HEK293 (cell line): ENCODE data around the gene DCAF7.

Experiments
- CTCF ChIA-PET: fragments of 350-600 bp; formaldehyde crosslinking; extraction: SDS; loops from one replicate; lab custom pipeline; 2021; ENCODE audit warnings: antibody characterized with exemption; lab: Yijun Ruan, JAX
- POLR2A ChIA-PET: fragments of 300-600 bp; formaldehyde crosslinking; extraction: SDS; loops from one replicate; lab custom pipeline; 2020; ENCODE audit warnings: antibody characterized with exemption, inconsistent platforms; lab: Yijun Ruan, JAX
- H3K27ac ChIP-seq: fragments of 200-500 bp; sonication (Bioruptor generic); 2 replicates; pipeline ENCODE4 v1.5.1; 2014; ENCODE audit warnings: low read depth, low read length, control low read depth, inconsistent platforms; ENCODE audit errors: extremely low read depth
- H3K36me3 ChIP-seq, 2 experiments: fragments of 200-500 bp in 1 of 2; sonication (Bioruptor generic) in 1 of 2; 1 replicate in 1 of 2; 2 replicates in 1 of 2; pipeline ENCODE4 v1.5.1; 2014 to 2017; ENCODE audit warnings: inconsistent platforms in 2 of 2, low read length in 2 of 2; ENCODE audit not compliant: control insufficient read depth in 2 of 2, insufficient read depth in 1 of 2
- H3K4me1 ChIP-seq: fragments of 200-500 bp; sonication (Bioruptor generic); 2 replicates; pipeline ENCODE4 v1.5.1; 2014; ENCODE audit warnings: mild to moderate bottlenecking, low read length, inconsistent platforms; ENCODE audit not compliant: control insufficient read depth, insufficient read depth
- H3K4me3 ChIP-seq: 2 replicates; pipeline ENCODE4 v1.5.1; 2011; ENCODE audit warnings: low read depth, mild to moderate bottlenecking, control low read depth, low read length, moderate library complexity
- H3K9me3 ChIP-seq: fragments of 200-500 bp; sonication (Bioruptor generic); 2 replicates; pipeline ENCODE4 v1.5.1; 2014; ENCODE audit warnings: low read depth, low read length, inconsistent platforms; ENCODE audit not compliant: control insufficient read depth, insufficient read depth
- BCL11A ChIP-seq: fragments of 450-650 bp; formaldehyde crosslinking; IDR thresholded peaks from 2 replicates; pipeline ENCODE4 v1.5.1; 2016; ENCODE audit warnings: low read depth, missing biosample characterization, missing genetic modification characterization
- GLIS1 ChIP-seq: fragments of 450-650 bp; formaldehyde crosslinking; IDR thresholded peaks from 2 replicates; pipeline ENCODE4 v1.5.1; 2016; ENCODE audit warnings: missing biosample characterization, missing genetic modification characterization
- OVOL3 ChIP-seq: fragments of 450-650 bp; formaldehyde crosslinking; IDR thresholded peaks from 2 replicates; pipeline ENCODE4 v1.5.1; 2016; ENCODE audit warnings: missing biosample characterization, missing genetic modification characterization
- PRDM4 ChIP-seq: fragments of 450-650 bp; formaldehyde crosslinking; IDR thresholded peaks from 2 replicates; pipeline ENCODE4 v1.5.1; 2017; ENCODE audit warnings: missing biosample characterization, missing genetic modification characterization
- RBAK ChIP-seq: fragments of 450-650 bp; formaldehyde crosslinking; IDR thresholded peaks from 2 replicates; pipeline ENCODE4 v1.5.1; 2016; ENCODE audit warnings: missing biosample characterization, missing genetic modification characterization
- SP2 ChIP-seq: fragments of 450-650 bp; formaldehyde crosslinking; IDR thresholded peaks from 2 replicates; pipeline ENCODE4 v1.5.1; 2016; ENCODE audit warnings: missing biosample characterization, missing genetic modification characterization
- SP3 ChIP-seq: fragments of 450-650 bp; formaldehyde crosslinking; IDR thresholded peaks from 2 replicates; pipeline ENCODE4 v1.5.1; 2016; ENCODE audit warnings: missing biosample characterization, missing genetic modification characterization
- ZBTB20 ChIP-seq: fragments of 450-650 bp; formaldehyde crosslinking; IDR thresholded peaks from 2 replicates; pipeline ENCODE4 v1.5.1; 2016; ENCODE audit warnings: missing biosample characterization, missing genetic modification characterization
- ZNF121 ChIP-seq: fragments of 450-650 bp; formaldehyde crosslinking; IDR thresholded peaks from 2 replicates; pipeline ENCODE4 v1.5.1; 2016; ENCODE audit warnings: missing biosample characterization, missing genetic modification characterization
- ZNF133 ChIP-seq: fragments of 450-650 bp; formaldehyde crosslinking; IDR thresholded peaks from 2 replicates; pipeline ENCODE4 v1.5.1; 2016; ENCODE audit warnings: missing biosample characterization, missing genetic modification characterization
- ZNF394 ChIP-seq: fragments of 450-650 bp; formaldehyde crosslinking; IDR thresholded peaks from 2 replicates; pipeline ENCODE4 v1.5.1; 2016; ENCODE audit warnings: missing biosample characterization, missing genetic modification characterization, mild to moderate bottlenecking, moderate library complexity, borderline replicate concordance
- ZNF404 ChIP-seq: fragments of 450-650 bp; formaldehyde crosslinking; IDR thresholded peaks from 2 replicates; pipeline ENCODE4 v1.5.1; 2017; ENCODE audit warnings: missing biosample characterization, missing genetic modification characterization
- ZNF423 ChIP-seq: fragments of 450-650 bp; formaldehyde crosslinking; IDR thresholded peaks from 2 replicates; pipeline ENCODE4 v1.5.1; 2016; ENCODE audit warnings: missing biosample characterization, missing genetic modification characterization
- ZNF548 ChIP-seq: fragments of 450-650 bp; formaldehyde crosslinking; IDR thresholded peaks from 2 replicates; pipeline ENCODE4 v1.5.1; 2016; ENCODE audit warnings: missing biosample characterization, missing genetic modification characterization
- ZNF561 ChIP-seq: fragments of 450-650 bp; IDR thresholded peaks from 2 replicates; pipeline ENCODE4 v1.5.1; 2018; ENCODE audit warnings: missing biosample characterization, missing genetic modification characterization, borderline replicate concordance
- ZNF621 ChIP-seq: fragments of 450-650 bp; formaldehyde crosslinking; IDR thresholded peaks from 2 replicates; pipeline ENCODE4 v1.5.1; 2017; ENCODE audit warnings: missing biosample characterization, missing genetic modification characterization
- ZNF768 ChIP-seq: fragments of 450-650 bp; formaldehyde crosslinking; IDR thresholded peaks from 2 replicates; pipeline ENCODE4 v1.5.1; 2018; ENCODE audit warnings: missing biosample characterization, mild to moderate bottlenecking, missing genetic modification characterization
- ZSCAN18 ChIP-seq: fragments of 450-650 bp; formaldehyde crosslinking; IDR thresholded peaks from 2 replicates; pipeline ENCODE4 v1.5.1; 2016; ENCODE audit warnings: missing biosample characterization, missing genetic modification characterization
- TF ChIP-seq, protein P1 (sequence below): fragments of 450-650 bp; formaldehyde crosslinking; IDR thresholded peaks from 2 replicates; pipeline ENCODE4 v1.5.1; 2016; ENCODE audit warnings: missing biosample characterization, missing genetic modification characterization, low read depth
- TF ChIP-seq, protein P2 (sequence below): fragments of 450-650 bp; formaldehyde crosslinking; IDR thresholded peaks from 2 replicates; pipeline ENCODE4 v1.5.1; 2016; ENCODE audit warnings: missing biosample characterization, missing genetic modification characterization
- TF ChIP-seq, protein P3 (sequence below): fragments of 450-650 bp; formaldehyde crosslinking; IDR thresholded peaks from 2 replicates; pipeline ENCODE4 v1.5.1; 2016; ENCODE audit warnings: missing biosample characterization, missing genetic modification characterization

DCAF7 gene

DNA sequence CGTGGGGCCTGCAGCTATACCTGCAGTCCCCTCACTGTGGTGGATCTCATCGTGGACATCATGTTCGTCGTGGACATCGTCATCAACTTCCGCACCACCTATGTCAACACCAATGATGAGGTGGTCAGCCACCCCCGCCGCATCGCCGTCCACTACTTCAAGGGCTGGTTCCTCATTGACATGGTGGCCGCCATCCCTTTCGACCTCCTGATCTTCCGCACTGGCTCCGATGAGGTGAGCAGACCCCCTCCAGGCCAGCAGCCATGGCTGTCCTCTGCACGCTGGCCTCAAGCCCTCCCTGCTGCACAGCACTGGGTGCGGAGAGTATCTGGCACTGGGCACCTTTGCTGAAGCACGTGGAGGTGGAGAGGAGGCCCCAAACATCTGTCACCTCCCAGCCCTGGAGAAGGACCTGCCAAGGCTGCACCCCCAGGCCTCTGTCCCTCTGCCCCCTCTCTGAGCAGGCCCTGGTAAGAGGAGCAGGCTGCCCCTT, 16.2 kb upstream of the DCAF7 start:
- Histone ChIP-seq H3K4me3 (no peak overlapping the region), H3K9me3 (no peaks in the 10 kb centered on the region), H3K4me1 (no peaks in the 10 kb centered on the region), H3K36me3 (no peaks in the 10 kb centered on the region)
- CTCF ChIA-PET = interaction anchor here (0.6 kb wide), 1 partner anchor 130 kb away, joined by 3 read pairs; no protein-coding TSS in a partner anchor
- TF ChIP-seq BCL11A = no peak
- TF ChIP-seq, all 188 proteins: peak for 0
- POLR2A ChIA-PET = no interaction called here
- H3K27ac ChIP-seq = no peak overlapping the region

DNA sequence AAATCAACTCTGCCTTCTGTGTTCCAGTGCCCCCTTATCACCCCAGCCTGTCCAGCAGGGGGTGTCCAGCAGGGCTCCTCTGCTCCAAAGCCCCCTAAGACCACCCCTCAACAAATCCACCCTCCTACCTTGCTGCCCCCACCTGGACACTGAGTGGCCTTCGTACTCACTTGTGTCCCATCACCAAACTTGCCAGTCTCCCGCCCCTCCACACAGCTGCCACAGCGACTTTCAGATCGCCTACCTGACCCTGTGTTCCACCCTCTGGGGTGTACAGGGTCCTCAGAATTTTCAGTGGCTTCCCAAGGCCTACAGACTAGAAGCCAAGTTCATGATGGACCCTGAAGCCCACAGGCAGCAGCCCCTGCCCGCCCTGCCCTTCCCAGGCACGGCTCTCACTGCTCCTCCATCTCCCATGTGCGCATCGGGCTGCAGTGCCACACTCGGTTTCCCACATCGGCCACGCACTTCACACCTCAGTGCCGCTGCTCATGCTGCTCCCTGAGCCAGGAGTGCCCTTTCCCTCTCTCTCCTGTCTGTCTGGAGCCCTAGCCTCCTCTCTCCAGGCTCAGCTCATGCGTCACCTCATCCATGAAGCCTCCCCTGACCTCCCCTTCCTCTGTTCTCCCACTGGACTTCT, 15.3 kb upstream of the DCAF7 start:
- no peak for TF ChIP-seq ZNF768
- no peak for TF ChIP-seq ZNF404 (tag by site-specific recombination)
- TF ChIP-seq ZNF133 (tag by site-specific recombination) = no peak
- no peak for TF ChIP-seq ZNF548 (tag by site-specific recombination)
- no peak for TF ChIP-seq SP2 (tag by site-specific recombination)
- TF ChIP-seq, protein P1, sequence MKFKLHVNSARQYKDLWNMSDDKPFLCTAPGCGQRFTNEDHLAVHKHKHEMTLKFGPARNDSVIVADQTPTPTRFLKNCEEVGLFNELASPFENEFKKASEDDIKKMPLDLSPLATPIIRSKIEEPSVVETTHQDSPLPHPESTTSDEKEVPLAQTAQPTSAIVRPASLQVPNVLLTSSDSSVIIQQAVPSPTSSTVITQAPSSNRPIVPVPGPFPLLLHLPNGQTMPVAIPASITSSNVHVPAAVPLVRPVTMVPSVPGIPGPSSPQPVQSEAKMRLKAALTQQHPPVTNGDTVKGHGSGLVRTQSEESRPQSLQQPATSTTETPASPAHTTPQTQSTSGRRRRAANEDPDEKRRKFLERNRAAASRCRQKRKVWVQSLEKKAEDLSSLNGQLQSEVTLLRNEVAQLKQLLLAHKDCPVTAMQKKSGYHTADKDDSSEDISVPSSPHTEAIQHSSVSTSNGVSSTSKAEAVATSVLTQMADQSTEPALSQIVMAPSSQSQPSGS = no peak
- TF ChIP-seq GLIS1 (tag by site-specific recombination) = no peak
- TF ChIP-seq ZSCAN18 (tag by site-specific recombination) = no peak
- TF ChIP-seq OVOL3 (tag by site-specific recombination) = no peak
- TF ChIP-seq ZNF394 (tag by site-specific recombination) = no peak
- no peak for TF ChIP-seq ZNF121 (tag by site-specific recombination)
- TF ChIP-seq, protein P2, sequence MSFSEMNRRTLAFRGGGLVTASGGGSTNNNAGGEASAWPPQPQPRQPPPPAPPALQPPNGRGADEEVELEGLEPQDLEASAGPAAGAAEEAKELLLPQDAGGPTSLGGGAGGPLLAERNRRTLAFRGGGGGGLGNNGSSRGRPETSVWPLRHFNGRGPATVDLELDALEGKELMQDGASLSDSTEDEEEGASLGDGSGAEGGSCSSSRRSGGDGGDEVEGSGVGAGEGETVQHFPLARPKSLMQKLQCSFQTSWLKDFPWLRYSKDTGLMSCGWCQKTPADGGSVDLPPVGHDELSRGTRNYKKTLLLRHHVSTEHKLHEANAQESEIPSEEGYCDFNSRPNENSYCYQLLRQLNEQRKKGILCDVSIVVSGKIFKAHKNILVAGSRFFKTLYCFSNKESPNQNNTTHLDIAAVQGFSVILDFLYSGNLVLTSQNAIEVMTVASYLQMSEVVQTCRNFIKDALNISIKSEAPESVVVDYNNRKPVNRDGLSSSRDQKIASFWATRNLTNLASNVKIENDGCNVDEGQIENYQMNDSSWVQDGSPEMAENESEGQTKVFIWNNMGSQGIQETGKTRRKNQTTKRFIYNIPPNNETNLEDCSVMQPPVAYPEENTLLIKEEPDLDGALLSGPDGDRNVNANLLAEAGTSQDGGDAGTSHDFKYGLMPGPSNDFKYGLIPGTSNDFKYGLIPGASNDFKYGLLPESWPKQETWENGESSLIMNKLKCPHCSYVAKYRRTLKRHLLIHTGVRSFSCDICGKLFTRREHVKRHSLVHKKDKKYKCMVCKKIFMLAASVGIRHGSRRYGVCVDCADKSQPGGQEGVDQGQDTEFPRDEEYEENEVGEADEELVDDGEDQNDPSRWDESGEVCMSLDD (tag by site-specific recombination) = no peak
- no peak for TF ChIP-seq RBAK (tag by site-specific recombination)
- no peak for TF ChIP-seq SP3
- TF ChIP-seq PRDM4 = no peak
- TF ChIP-seq, protein P3, sequence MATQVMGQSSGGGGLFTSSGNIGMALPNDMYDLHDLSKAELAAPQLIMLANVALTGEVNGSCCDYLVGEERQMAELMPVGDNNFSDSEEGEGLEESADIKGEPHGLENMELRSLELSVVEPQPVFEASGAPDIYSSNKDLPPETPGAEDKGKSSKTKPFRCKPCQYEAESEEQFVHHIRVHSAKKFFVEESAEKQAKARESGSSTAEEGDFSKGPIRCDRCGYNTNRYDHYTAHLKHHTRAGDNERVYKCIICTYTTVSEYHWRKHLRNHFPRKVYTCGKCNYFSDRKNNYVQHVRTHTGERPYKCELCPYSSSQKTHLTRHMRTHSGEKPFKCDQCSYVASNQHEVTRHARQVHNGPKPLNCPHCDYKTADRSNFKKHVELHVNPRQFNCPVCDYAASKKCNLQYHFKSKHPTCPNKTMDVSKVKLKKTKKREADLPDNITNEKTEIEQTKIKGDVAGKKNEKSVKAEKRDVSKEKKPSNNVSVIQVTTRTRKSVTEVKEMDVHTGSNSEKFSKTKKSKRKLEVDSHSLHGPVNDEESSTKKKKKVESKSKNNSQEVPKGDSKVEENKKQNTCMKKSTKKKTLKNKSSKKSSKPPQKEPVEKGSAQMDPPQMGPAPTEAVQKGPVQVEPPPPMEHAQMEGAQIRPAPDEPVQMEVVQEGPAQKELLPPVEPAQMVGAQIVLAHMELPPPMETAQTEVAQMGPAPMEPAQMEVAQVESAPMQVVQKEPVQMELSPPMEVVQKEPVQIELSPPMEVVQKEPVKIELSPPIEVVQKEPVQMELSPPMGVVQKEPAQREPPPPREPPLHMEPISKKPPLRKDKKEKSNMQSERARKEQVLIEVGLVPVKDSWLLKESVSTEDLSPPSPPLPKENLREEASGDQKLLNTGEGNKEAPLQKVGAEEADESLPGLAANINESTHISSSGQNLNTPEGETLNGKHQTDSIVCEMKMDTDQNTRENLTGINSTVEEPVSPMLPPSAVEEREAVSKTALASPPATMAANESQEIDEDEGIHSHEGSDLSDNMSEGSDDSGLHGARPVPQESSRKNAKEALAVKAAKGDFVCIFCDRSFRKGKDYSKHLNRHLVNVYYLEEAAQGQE = no peak
- no peak for TF ChIP-seq ZNF621
- TF ChIP-seq ZBTB20 (tag by site-specific recombination) = no peak
- TF ChIP-seq ZNF423 (tag by site-specific recombination) = no peak
- no peak for TF ChIP-seq ZNF561
- POLR2A ChIA-PET = interaction anchor here (1.0 kb wide), 1 partner anchor 11 kb away, joined by 3 read pairs; no protein-coding TSS in a partner anchor
- H3K4me1 ChIP-seq = no peaks in the 10 kb centered on the region
- H3K27ac ChIP-seq = no peak overlapping the region
- no peaks in the 10 kb centered on the region for H3K36me3 ChIP-seq
- CTCF ChIA-PET = interaction anchor here (0.8 kb wide), 1 partner anchor 15 kb away, joined by 3 read pairs; the partner anchor contains the start of gene DCAF7
- no peak overlapping the region for H3K4me3 ChIP-seq
- H3K9me3 ChIP-seq = no peaks in the 10 kb centered on the region
